ENCODE data around the gene CRTC3. TPM values are rescaled to one million over a fixed set of nuclear protein-coding genes. Genes with fewer than 3 reads are reported as not detected.

CRTC3 gene
- total RNA-seq, 1 experiment from 2014 or later, result 45.0 TPM

GRCh38 chr15:90489514-90489913, 40.2 kb upstream of the CRTC3 start:
- in situ Hi-C loops (cut with HindIII; ENCODE audit: low pct_unique_long_range_greater_than_20kb, low sequenced_read_pairs), result no loop called here
- ChIA-PET CTCF (no interaction called here), POLR2A (no interaction called here)
- H3K4me3 ChIP-seq (ENCODE audit: low read depth in 2 of 2, low read length in 2 of 2), result no peak overlapping the region
- DNase-seq (ENCODE audit: low read depth, low spot score) (no peak), ATAC-seq (no peak)
- H3K4me1 ChIP-seq (ENCODE audit: control insufficient read depth, insufficient read depth, low read length), result no peaks in the 10 kb centered on the region
- H3K27me3 ChIP-seq (ENCODE audit: control insufficient read depth, insufficient read depth, low read length), result no peaks in the 10 kb centered on the region
- no peaks in the 10 kb centered on the region for H3K9me3 ChIP-seq (ENCODE audit: control insufficient read depth, insufficient read depth, low read depth, low read length)
- intact Hi-C loops (cut with micrococcal nuclease; ENCODE audit: unreplicated experiment), result no loop called here
- no TSS peak for BruUV-seq (replicated peaks)
- peaks cover 52% of the 10 kb centered on the region for H3K36me3 ChIP-seq (ENCODE audit: control insufficient read depth, insufficient read depth, low read length)
- no peak for TF ChIP-seq REST (IDR thresholded peaks at IDR 0.05; ENCODE audit: insufficient read depth in 1 of 2, low read depth in 2 of 2, low read length in 1 of 2)
- TF ChIP-seq SIN3A (IDR thresholded peaks at IDR 0.05; ENCODE audit: borderline replicate concordance, insufficient read depth, low read depth, low read length), result no peak
- no peak for TF ChIP-seq POLR2AphosphoS5 (IDR thresholded peaks at IDR 0.05; ENCODE audit: low read depth, low read length)
- no peak for TF ChIP-seq TCF7L2 (IDR thresholded peaks at IDR 0.05; ENCODE audit: low read depth, low read length)
- no peak for TF ChIP-seq CTCF (IDR thresholded peaks at IDR 0.05)
- H3K27ac ChIP-seq (ENCODE audit: low read length), result no peak overlapping the region

- in situ Hi-C loops (cut with HindIII; ENCODE audit: low pct_unique_long_range_greater_than_20kb, low sequenced_read_pairs), result no loop called here
Observed at GRCh38 chr15:90489944-90490343, 39.8 kb upstream of the CRTC3 start.

More at GRCh38 chr15:90489944-90490343, 39.8 kb upstream of the CRTC3 start:
- no peak overlapping the region for H3K4me3 ChIP-seq (ENCODE audit: low read depth in 2 of 2, low read length in 2 of 2)
- intact Hi-C loops (cut with micrococcal nuclease; ENCODE audit: unreplicated experiment), result no loop called here
- POLR2A ChIA-PET, result no interaction called here
- H3K27me3 ChIP-seq (ENCODE audit: control insufficient read depth, insufficient read depth, low read length), result no peaks in the 10 kb centered on the region
- BruUV-seq (replicated peaks), result no TSS peak
- DNase-seq (ENCODE audit: low read depth, low spot score) (no peak), ATAC-seq (no peak)
- no peak overlapping the region for H3K27ac ChIP-seq (ENCODE audit: low read length)
- H3K9me3 ChIP-seq (ENCODE audit: control insufficient read depth, insufficient read depth, low read depth, low read length), result no peaks in the 10 kb centered on the region
- peaks cover 54% of the 10 kb centered on the region for H3K36me3 ChIP-seq (ENCODE audit: control insufficient read depth, insufficient read depth, low read length)
- TF ChIP-seq CTCF (IDR thresholded peaks at IDR 0.05) (no peak), REST (IDR thresholded peaks at IDR 0.05; ENCODE audit: insufficient read depth in 1 of 2, low read depth in 2 of 2, low read length in 1 of 2) (no peak), TCF7L2 (IDR thresholded peaks at IDR 0.05; ENCODE audit: low read depth, low read length) (no peak), POLR2AphosphoS5 (IDR thresholded peaks at IDR 0.05; ENCODE audit: low read depth, low read length) (no peak), SIN3A (IDR thresholded peaks at IDR 0.05; ENCODE audit: borderline replicate concordance, insufficient read depth, low read depth, low read length) (no peak)
- H3K4me1 ChIP-seq (ENCODE audit: control insufficient read depth, insufficient read depth, low read length), result no peaks in the 10 kb centered on the region
- CTCF ChIA-PET, result no interaction called here

All from Panc1 (cell line).